Effector memory CD8-positive, alpha-beta T cell (primary cell): ENCODE measurements around the gene GSTA5.
"Not testable (repeated sequence)": the region's sequence is repeated elsewhere in the genome, so short reads cannot be mapped to it uniquely, and the experiment has no call there.

ENCODE experiments used
- ATAC-seq: fragments of 150-1000 bp; cut with Tn5 transposase; replicated peaks from 2 replicates; pipeline ENCODE4 v1.10.0; 2021; ENCODE audit warnings: mild to moderate bottlenecking, moderate library complexity
- DNase-seq, 3 experiments: peaks; one replicate each; pipeline ENCODE4 v3.0.0; 2021
- H3K27ac Mint-ChIP-seq, 2 donors: one replicate each; pipeline ENCODE4 v1.8.0; 2022; ENCODE audit warnings: mild to moderate bottlenecking in 2 of 2, mixed read lengths in 2 of 2, moderate library complexity in 2 of 2
- H3K27me3 Mint-ChIP-seq, 2 donors: one replicate each; pipeline ENCODE4 v1.8.0; 2022; ENCODE audit warnings: mixed read lengths in 2 of 2
- H3K36me3 Mint-ChIP-seq: one replicate; pipeline ENCODE4 v1.8.0; 2022; ENCODE audit warnings: mild to moderate bottlenecking, moderate library complexity, mixed read lengths; ENCODE audit not compliant: insufficient read depth
- H3K4me1 Mint-ChIP-seq, 2 donors: one replicate each; pipeline ENCODE4 v1.8.0; 2022; ENCODE audit warnings: low read depth in 2 of 2, mixed read lengths in 2 of 2
- H3K4me3 Mint-ChIP-seq, 2 donors: one replicate each; pipeline ENCODE4 v1.8.0; 2022; ENCODE audit warnings: mild to moderate bottlenecking in 2 of 2, mixed read lengths in 2 of 2, moderate library complexity in 2 of 2
- H3K9me3 Mint-ChIP-seq, 2 donors: one replicate each; pipeline ENCODE4 v1.8.0; 2022; ENCODE audit warnings: mixed read lengths in 2 of 2
- total RNA-seq, 9 experiments: gene quantifications; one replicate each; lab custom pipeline; 2026; lab: John Stamatoyannopoulos, UW

Gene GSTA5
- total RNA-seq = 0 reads per million in 9 experiments

DNA sequence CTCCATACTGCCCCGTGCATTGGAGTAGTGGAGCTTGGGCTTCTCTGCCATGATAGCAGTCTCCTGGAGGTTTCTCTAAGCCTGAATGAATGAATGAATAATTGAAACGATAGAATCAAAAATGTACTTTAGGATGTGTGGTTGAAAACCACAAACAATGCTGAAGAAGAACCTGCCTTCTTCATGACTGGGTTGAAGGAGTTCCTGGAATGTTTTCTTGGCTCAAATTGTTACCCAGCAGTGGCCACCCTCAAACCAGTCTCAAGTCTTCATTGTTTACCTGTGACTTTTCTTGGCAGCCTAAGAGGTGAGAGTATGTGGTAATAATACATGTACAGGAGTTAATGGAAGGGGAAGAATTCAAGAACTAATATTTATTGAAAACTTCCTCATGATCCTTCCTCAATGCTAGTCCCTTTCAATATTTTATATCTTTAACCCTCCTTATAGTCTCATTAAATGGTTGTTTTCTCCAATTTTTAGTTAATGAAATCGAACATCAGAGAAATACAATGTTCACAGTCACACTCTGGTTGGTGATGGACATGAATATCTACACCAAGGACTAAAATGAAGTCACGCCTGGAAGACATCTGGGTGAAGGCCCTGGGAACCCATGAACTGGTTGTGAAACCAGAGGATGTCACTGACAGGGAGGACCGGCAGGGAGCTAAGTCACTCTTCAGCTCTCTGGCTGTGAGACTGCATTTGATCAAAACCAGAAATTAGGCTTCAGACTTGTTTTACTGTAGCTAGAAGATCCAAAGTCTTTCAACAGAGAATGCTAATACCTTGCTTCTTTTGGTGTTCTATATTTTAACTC, at the start of gene GSTA5:
TSS of gene GSTA5 (minus strand) at position 51 of the 823 bp plus-strand sequence.
- Mint-ChIP-seq H3K27ac (no peak within 1 kb of the TSS), H3K36me3 (peaks cover 3% of the 10 kb centered on the region), H3K9me3 (no peaks in the 10 kb centered on the region), H3K4me3 (no peak within 1 kb of the TSS), H3K27me3 (peaks cover 23 to 42% of the 10 kb centered on the region in 2 donors), H3K4me1 (no peaks in the 10 kb centered on the region)
- DNase-seq (no peak), ATAC-seq (no peak)

DNA sequence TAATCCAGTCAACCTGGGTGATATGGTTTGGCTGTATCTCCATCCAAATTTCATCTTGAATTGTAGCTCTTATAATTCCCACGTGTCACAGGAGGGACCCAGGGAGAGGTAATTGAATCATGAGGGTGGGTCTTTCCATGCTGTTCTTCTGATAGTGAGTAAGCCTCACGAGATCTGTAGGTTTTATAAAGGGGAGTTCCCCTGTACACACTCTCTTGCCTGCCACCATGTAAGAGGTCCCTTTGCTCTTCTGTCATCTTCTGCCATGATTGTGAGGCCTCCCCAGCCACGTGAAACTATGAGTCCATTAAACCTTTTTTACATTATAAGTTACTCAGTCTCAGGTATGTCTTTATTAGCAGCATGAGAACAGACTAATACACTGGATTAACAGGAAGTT, 49.4 kb upstream of the GSTA5 start:
- Mint-ChIP-seq H3K27me3 (peaks cover 9 to 19% of the 10 kb centered on the region in 2 donors), H3K9me3 (no peaks in the 10 kb centered on the region), H3K36me3 (no peaks in the 10 kb centered on the region), H3K4me3 (no peak overlapping the region), H3K4me1 (no peaks in the 10 kb centered on the region), H3K27ac (no peak overlapping the region)
- DNase-seq = no peak
- ATAC-seq = no peak

DNA sequence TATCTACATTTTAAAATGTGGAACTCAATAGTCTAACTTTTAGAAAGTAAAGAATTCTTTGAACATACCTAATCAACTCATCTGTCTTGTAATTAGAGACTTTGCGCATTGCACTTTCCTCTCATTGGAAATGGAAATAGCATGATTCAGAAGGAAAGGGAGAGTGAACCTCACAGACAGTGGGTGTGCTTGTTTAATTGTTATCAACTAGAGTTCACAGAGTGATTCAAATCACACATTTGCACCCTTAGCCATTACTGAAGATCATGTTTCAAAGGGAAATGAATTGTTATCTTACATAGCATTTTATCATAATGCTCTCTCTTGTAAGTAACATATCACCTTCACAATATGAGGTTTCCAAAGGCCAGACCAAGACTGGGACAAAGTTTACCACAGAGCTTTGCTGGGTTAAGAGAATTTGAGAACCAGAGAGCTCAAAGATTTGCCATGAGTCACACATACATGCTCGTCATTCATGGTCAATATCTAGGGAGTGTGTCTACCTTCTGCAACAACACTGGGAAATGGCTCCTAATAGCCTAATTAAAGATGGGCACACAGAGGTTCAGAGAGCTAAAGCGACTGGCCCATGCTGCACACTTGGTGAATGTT, 47.4 kb upstream of the GSTA5 start:
- ATAC-seq = no peak
- no peak overlapping the region for H3K4me3 Mint-ChIP-seq
- no peak overlapping the region for H3K27ac Mint-ChIP-seq
- no peaks in the 10 kb centered on the region for H3K9me3 Mint-ChIP-seq
- H3K27me3 Mint-ChIP-seq = peaks cover 9 to 19% of the 10 kb centered on the region in 2 donors
- DNase-seq = no peak
- no peaks in the 10 kb centered on the region for H3K36me3 Mint-ChIP-seq
- no peaks in the 10 kb centered on the region for H3K4me1 Mint-ChIP-seq

DNA sequence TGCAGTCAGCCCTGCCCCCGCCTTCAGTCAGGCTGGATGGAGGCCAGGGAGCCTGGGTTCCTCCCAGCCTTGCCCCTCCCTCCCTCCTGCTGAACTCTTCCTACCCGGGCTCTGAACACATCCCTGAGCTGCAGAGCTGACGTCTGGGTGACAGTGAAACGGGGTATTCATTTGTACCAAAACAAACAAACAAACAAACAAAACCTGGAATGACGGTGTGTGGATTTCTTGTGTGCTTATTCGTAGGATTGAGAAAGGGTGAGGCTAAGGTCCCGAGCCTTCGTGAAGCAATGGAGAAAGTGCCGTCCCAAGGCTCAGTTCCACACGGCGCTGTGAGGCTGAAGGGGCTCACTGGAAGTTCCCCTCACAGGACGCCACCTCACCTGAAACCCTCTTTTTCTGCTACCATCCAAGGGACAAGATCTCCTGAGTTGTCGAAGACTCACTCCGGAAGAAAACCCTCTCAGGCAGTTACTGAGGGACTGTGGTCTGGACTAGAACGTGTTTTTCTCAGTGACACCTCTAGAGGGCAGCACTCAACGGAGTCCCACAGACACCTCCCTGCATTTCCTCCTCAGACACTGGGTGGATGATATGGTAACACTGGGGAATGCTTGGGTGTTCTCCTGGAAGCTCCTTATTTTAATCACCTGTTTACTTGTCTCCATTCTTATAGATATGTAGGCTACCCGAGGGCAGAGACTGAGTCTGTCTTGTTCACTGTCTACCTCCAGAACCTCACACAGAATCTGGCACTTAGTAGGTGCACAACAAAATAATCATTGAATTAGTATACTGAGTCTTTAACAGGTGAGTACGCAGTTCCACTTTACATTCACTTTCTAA, 41.6 kb upstream of the GSTA5 start:
- H3K9me3 Mint-ChIP-seq = no peaks in the 10 kb centered on the region
- no peaks in the 10 kb centered on the region for H3K36me3 Mint-ChIP-seq
- ATAC-seq = peak; percentile 99
- H3K27ac Mint-ChIP-seq = peak overlapping the region in 1 of 2 donors; percentile 38
- peak overlapping the region; percentile 81 to 82 for H3K4me3 Mint-ChIP-seq
- peaks cover 0 to 8% of the 10 kb centered on the region in 2 donors for H3K4me1 Mint-ChIP-seq
- no peaks in the 10 kb centered on the region for H3K27me3 Mint-ChIP-seq
- DNase-seq = peak; percentile 57 to 66 (median 58)

DNA sequence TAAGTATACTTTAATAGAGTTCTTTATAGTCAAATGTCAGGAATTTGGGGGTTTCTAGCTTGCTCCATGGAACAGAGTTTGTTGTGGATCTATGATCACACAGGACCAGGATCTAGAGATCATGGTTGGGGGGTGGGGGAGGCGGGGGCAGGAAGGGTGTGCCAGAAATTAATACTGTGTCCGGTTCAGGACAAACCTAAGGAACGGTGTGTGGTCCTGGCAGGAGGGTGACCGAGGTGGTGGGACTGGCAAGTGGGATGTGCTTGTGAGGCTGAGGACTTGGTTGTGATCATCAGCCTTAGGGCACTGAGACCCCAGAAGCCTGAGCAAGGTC, 41.0 kb upstream of the GSTA5 start:
- peak overlapping the region in 1 of 2 donors; percentile 38 for H3K27ac Mint-ChIP-seq
- no peak for ATAC-seq
- H3K36me3 Mint-ChIP-seq = no peaks in the 10 kb centered on the region
- H3K4me1 Mint-ChIP-seq = peaks cover 0 to 8% of the 10 kb centered on the region in 2 donors
- H3K27me3 Mint-ChIP-seq = no peaks in the 10 kb centered on the region
- DNase-seq = no peak
- H3K4me3 Mint-ChIP-seq = peak overlapping the region; percentile 81 to 82
- H3K9me3 Mint-ChIP-seq = no peaks in the 10 kb centered on the region

DNA sequence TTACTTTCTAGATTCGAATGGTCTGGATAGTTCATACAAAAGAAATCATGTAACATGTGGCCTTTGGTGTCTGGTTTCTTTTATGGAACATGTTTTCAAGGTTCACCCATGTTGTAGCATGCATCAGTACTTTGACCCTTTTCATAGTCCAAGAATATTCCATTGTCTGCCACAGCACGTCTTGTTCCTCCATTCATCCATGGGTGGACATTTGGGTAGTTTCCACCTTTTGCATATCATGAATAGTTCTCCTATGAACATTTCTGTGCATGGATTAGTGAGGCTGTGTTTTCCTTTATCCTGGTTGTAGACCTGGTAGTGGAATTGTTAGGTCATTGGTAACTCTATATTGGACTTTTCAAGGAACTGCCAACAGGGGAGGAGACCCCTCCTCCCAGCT, 37.2 kb upstream of the GSTA5 start:
- no peak for DNase-seq
- no peak for ATAC-seq
- H3K9me3 Mint-ChIP-seq = no peaks in the 10 kb centered on the region
- no peak overlapping the region for H3K4me3 Mint-ChIP-seq
- H3K4me1 Mint-ChIP-seq = peaks cover 0 to 8% of the 10 kb centered on the region in 2 donors
- H3K27ac Mint-ChIP-seq = no peak overlapping the region
- H3K27me3 Mint-ChIP-seq = peaks cover 14 to 15% of the 10 kb centered on the region in 2 donors
- no peaks in the 10 kb centered on the region for H3K36me3 Mint-ChIP-seq

DNA sequence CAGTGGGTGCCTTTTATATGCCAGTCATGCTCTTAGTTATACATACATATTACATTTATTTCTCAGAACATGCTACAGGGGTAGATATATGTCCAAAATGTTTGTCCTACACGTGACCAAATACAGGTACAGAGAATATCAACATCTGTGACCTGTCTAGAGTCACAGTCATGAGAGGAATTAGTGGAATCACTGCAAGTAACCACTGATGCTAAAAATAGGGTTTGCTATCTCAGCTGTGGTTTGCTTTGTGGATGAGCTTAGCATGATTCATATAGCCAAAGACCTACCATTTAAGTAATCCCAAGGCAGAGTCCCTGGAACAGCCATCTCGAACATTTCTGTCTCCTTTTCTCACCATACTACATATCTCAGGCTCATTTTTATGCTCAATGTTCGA, 36.6 kb upstream of the GSTA5 start:
- Mint-ChIP-seq H3K27me3 (peaks cover 14 to 15% of the 10 kb centered on the region in 2 donors), H3K9me3 (no peaks in the 10 kb centered on the region), H3K27ac (no peak overlapping the region), H3K4me1 (peaks cover 0 to 7% of the 10 kb centered on the region in 2 donors), H3K4me3 (no peak overlapping the region), H3K36me3 (no peaks in the 10 kb centered on the region)
- ATAC-seq (no peak), DNase-seq (no peak)

DNA sequence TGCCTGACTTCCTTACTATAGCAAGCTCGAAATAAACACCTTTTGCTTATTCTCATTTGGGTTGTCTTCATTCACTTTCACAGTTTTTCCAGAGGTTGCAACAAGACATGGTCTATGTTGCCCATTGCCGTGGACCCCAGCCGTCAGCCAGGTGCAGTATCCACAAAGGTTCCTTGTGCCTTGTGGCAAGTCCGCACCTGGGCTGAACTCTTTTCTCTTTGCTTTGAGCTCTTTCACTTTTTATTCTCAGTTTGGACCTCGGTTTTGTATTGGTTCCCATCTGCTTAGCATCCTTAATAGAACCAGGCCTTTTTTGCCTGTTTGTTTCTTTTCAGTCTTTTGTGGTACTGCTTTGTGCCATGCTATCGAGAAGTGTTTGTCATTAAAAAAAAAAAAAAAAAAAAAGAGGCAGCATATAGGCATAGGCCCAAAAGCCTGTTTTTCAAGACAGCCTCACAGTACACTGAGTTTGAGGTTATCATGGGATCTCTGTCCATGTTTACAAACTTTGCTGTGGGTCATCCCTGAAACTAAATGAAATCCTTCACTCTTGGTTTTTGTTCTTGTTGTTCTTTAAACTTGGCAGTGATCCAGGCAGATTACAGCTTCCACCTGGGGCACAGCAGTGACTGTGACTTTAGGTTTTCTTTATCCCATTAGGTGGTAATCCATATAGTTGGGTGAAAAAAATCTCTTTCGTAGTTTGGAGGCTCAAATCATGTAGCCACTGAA, 35.6 kb upstream of the GSTA5 start:
- Mint-ChIP-seq H3K4me1 (no peaks in the 10 kb centered on the region), H3K9me3 (no peaks in the 10 kb centered on the region), H3K36me3 (no peaks in the 10 kb centered on the region), H3K27ac (no peak overlapping the region), H3K4me3 (no peak overlapping the region), H3K27me3 (peaks cover 15 to 23% of the 10 kb centered on the region in 2 donors)
- DNase-seq = no peak
- no peak for ATAC-seq

DNA sequence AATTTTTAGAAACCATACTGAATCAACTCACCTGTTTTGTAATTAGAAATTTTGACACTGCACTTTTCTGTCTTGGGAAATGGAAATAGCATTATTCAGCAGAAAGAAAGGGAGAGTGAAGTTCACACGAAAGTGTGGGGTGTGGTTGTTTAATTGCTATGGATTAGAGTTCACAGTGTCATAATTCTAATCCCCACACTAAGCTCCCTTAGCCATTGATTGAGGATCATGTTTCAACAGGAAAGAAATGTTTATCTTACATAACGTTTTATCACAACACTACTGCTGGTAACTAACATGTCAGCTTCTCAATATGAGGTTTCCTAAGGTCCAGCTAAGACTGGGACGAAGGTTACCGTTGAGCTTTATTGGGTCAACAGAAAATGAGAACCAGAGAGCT, 31.4 kb upstream of the GSTA5 start:
- H3K27ac Mint-ChIP-seq = no peak overlapping the region
- H3K27me3 Mint-ChIP-seq = peaks cover 15 to 29% of the 10 kb centered on the region in 2 donors
- H3K4me1 Mint-ChIP-seq = no peaks in the 10 kb centered on the region
- ATAC-seq (no peak), DNase-seq (no peak)
- no peak overlapping the region for H3K4me3 Mint-ChIP-seq
- no peaks in the 10 kb centered on the region for H3K36me3 Mint-ChIP-seq
- no peaks in the 10 kb centered on the region for H3K9me3 Mint-ChIP-seq

DNA sequence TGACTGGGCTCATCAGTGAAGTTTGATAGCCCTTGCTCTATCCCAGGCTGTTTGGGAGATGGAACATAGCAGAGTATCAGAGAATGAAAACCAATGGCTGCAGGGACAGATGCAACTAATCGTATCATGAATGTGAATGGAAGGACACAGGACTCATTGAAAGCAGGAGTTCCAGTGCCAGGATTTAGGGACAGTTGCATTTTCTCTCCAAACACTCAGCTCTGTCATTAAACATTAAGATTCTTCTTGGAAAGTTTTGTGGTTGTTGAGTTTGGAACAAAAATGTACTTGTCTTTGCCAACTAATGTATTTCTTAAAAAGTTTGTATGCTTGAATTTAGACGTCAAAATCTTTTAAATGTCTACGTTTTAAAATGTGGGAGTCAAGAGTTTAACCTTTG, 31.0 kb upstream of the GSTA5 start:
- no peak for ATAC-seq
- no peak overlapping the region for H3K4me3 Mint-ChIP-seq
- H3K27ac Mint-ChIP-seq = no peak overlapping the region
- DNase-seq = no peak
- peaks cover 15 to 29% of the 10 kb centered on the region in 2 donors for H3K27me3 Mint-ChIP-seq
- no peaks in the 10 kb centered on the region for H3K36me3 Mint-ChIP-seq
- H3K4me1 Mint-ChIP-seq = no peaks in the 10 kb centered on the region
- H3K9me3 Mint-ChIP-seq = no peaks in the 10 kb centered on the region

DNA sequence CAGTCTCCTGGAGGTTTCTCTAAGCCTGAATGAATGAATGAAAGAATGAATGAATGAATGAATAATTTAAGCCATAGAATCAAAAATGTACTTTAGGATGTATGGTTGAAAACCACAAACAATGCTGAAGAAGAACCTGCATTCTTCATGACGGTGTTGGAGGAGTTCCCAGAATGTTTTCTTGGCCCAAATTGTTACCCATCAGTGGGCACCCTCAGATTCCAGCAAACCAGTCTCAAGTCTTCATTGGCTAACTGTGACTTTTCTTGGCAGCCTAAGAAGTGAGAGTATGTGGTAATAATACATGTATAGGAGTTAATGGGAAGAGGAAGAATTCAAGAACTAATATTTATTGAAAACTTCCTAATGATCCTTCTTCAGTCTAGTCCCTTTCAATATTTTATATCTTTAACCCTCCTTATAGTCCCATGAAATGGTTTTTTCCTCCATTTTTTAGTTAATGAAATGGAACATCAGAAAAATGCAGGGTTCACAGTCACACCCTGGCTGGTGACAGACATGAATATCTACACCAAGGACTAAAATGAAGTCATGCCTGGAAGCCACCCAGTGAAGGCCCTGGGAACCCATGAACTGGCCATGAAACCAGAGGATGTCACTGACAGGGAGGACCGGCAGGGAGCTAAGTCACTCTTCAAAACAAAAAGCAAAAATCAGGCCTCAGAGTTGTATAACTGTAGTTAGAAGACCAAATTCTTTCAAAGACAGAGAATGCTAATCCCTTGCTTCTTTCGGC, 29.9 kb upstream of the GSTA5 start:
- ATAC-seq, DNase-seq, H3K4me1 Mint-ChIP-seq, H3K4me3 Mint-ChIP-seq, H3K27ac Mint-ChIP-seq, H3K9me3 Mint-ChIP-seq, H3K36me3 Mint-ChIP-seq: not testable (repeated sequence)
- H3K27me3 Mint-ChIP-seq = peaks cover 17 to 30% of the 10 kb centered on the region in 2 donors

DNA sequence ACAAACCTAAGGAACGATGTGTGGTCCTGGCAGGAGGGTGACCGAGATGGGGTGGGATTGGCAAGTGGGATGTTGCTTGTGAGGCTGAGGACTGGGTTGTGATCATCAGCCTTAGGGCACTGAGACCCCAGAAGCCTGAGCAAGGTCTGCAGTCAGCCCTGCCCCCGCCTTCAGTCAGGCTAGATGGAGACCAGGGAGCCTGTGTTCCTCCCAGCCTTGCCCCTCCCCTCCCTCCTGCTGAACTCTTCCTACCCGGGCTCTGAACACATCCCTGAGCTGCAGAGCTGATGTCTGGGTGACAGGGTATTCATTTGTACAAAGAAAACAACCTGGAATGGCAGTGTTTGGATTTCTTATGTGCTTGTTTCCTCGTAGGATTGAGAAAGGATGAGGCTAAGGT, 28.3 kb upstream of the GSTA5 start:
- not testable (repeated sequence) for H3K4me3 Mint-ChIP-seq, ATAC-seq, H3K36me3 Mint-ChIP-seq, H3K27ac Mint-ChIP-seq, H3K9me3 Mint-ChIP-seq, DNase-seq, H3K4me1 Mint-ChIP-seq
- peaks cover 24 to 36% of the 10 kb centered on the region in 2 donors for H3K27me3 Mint-ChIP-seq
